GM12872 (cell line): ENCODE measurements around the gene ZNF618.

Experiments used
- TF ChIP-seq, protein P1 (sequence below): IDR thresholded peaks from 3 replicates; pipeline ENCODE4 v1.5.1; 2011; ENCODE audit warnings: low read depth, mild to moderate bottlenecking, low read length, moderate library complexity; ENCODE audit not compliant: insufficient read depth

The ZNF618 gene

DNA sequence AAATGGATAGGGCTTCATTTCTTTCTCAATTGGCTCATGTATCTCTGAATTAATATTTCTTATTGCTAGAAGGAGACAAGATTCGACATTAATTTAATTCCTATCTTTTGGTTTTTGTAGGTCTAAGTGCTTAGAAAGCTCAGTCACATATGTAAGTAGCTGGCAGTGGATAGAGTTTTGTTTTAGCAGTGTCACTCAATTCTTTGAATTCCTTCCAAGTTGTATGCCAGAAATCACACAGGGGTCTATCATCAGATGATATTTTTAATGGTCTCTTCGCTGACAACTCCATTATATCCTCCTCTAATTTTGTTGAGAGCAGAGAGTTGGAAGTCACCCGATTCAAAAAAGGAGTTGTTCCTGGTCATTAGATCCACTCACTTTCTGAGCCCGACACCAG lies 119.3 kb downstream of the ZNF618 start:
- TF ChIP-seq, protein P1, sequence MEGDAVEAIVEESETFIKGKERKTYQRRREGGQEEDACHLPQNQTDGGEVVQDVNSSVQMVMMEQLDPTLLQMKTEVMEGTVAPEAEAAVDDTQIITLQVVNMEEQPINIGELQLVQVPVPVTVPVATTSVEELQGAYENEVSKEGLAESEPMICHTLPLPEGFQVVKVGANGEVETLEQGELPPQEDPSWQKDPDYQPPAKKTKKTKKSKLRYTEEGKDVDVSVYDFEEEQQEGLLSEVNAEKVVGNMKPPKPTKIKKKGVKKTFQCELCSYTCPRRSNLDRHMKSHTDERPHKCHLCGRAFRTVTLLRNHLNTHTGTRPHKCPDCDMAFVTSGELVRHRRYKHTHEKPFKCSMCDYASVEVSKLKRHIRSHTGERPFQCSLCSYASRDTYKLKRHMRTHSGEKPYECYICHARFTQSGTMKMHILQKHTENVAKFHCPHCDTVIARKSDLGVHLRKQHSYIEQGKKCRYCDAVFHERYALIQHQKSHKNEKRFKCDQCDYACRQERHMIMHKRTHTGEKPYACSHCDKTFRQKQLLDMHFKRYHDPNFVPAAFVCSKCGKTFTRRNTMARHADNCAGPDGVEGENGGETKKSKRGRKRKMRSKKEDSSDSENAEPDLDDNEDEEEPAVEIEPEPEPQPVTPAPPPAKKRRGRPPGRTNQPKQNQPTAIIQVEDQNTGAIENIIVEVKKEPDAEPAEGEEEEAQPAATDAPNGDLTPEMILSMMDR, result no peak

DNA sequence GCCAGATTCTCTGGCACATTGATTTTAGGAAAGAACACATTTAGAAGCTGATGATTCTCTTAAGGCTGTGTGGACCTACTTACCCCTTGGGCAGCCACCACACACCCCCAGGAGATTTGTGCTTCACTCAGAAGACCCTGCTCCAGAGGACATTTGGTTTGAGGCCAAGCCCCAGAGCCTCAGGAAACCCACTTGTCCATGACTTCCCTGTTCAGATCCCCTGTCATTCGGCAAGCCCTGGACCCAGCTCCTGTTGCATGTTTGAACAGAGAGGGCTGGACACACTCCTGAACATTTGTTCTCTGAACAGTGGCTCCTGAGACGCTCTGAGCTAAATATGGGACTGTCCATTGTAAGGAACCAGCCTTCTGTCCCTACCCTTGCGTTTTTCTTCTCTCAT lies 119.9 kb downstream of the ZNF618 start:
- TF ChIP-seq, protein P1, result no peak

DNA sequence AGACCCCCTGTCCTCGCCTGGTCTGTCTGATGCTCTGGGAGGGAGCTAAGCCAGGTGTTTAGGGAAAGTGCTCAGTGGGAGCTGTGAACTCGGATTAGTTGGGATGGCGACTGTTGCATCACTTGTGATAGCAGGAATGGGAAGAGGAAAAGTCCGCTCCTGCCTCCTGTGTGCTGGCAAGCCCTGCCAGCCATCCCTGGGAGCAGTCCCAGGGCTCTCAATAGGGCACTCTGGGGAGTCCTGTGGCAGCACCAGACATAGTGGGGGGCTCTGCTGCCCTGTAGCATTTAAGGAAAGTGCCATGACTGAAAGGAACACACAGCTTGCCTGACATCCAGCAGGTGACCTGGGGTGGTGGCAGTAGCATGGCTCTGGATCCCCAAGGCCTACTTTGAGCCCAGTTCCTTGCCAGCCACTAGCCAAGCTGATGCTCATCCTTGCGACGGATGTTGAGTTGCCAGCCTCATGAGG lies 120.5 kb downstream of the ZNF618 start:
- TF ChIP-seq, protein P1, result no peak

DNA sequence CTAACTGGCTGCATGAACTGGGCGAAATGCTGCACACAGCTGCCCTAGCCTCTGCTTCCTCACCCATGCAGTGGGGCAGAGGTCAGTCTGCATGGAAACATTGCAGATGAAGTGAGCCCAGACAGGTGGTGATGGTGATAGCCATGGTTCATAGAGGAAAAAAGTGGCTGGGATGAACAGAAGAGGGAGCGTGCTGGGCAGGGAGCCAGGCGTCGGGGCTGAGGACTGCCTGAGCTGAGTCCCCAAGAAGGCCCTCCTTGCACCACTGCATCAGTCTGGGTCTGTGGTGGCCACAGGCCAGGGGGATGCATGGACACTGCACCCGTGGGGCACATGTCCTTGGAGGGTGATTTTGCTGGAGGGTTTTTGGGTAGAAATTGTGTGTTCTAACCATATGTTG lies 121.5 kb downstream of the ZNF618 start:
- TF ChIP-seq, protein P1, result no peak

- TF ChIP-seq, protein P1, result no peak
These were observed 122.0 kb downstream of the ZNF618 start for GRCh38 chr9:113998114-113998513.

DNA sequence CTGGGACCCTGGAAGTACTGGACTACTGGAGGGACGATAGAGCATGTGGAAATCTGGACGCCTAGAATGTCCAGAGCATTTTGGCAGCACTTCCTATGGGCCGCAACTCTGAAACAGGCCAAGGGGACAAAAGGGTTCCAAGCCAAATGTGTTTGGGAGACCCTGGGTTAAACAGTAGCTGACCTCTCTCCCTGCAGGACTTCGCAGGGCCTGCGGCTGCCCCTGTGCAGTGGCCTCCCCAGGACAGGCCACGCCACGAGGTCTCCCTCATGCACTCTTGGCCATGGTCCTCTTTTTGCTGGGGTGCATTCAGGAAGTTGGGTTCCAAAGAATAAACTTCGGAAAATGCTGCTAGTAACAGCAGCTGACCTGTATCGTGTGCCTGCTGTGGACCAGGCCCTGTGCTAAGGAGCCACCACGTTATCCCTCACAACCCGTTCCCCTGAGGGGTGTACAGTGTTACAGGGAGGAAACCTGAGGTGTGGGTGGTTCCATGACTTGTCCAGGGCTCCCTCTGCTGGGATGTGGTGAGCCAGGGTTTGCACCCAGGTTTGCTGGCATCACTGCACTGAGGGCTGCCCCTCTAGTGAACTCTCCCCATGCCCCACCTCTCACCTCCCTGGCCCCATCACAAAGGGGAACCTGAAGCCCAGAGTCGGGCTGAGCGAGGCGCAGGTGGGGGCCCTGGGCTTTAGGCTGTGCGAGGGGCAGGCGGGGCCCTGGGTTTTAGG lies 122.6 kb downstream of the ZNF618 start:
- TF ChIP-seq, protein P1, result 0 out of 3 replicates have a peak, but pooled peaks have one; percentile 15

- TF ChIP-seq, protein P1, result no peak
These were observed 123.3 kb downstream of the ZNF618 start for GRCh38 chr9:113999256-114000062.
